GM19023 (cell line): ENCODE results near the gene TMX3.

ENCODE experiments used
- ATAC-seq: cut with Tn5 transposase; IDR thresholded peaks from one replicate; pipeline ENCODE4 v1.9.1; 2021; ENCODE audit warnings: mild to moderate bottlenecking, moderate library complexity; ENCODE audit not compliant: unreplicated experiment

Gene TMX3

GRCh38 chr18:68713131-68713530, 1.8 kb downstream of the TMX3 start:
- no peak for ATAC-seq

- no peak for ATAC-seq
Measured at GRCh38 chr18:68707646-68708045, 7.3 kb downstream of the TMX3 start.

- ATAC-seq: no peak
Measured at GRCh38 chr18:68705119-68705518, 9.8 kb downstream of the TMX3 start.

DNA sequence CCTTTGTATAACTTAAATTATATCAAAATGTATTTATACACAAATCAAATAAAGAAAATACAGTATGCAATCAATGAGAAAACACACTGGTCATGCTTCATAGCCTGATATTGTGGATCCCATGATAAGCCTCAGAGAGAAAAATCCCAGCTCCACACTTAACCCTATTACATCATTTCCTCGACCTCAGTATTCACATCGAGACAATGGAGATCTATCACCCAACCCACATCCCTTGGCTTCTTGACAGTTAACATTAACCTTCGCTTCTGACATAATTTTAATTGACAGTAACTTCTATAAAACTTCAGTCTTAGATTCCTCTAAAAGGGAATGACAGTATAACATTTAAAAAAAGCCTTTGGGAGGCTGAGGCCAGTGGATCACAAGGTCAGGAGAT, 11.6 kb downstream of the TMX3 start:
- no peak for ATAC-seq

GRCh38 chr18:68701353-68701752, 13.6 kb downstream of the TMX3 start:
- ATAC-seq: no peak

DNA sequence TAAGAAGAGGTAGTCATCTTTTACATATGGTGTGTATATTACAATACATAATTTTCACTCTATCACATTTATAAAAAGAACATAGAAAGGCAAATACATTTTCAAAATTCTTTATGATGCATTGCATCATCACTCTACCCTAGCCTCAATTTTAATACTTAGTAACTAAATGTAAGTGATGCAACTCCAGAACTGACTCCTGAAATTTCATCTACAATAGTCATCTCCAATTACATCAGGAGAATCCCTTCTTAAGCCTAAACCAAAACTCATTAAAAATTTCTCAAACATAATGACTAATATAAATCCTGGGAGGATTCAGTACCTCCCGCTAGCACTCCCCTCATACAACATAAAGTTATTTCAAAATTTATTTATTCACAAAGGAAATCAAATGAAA, 15.9 kb downstream of the TMX3 start:
- no peak for ATAC-seq

DNA sequence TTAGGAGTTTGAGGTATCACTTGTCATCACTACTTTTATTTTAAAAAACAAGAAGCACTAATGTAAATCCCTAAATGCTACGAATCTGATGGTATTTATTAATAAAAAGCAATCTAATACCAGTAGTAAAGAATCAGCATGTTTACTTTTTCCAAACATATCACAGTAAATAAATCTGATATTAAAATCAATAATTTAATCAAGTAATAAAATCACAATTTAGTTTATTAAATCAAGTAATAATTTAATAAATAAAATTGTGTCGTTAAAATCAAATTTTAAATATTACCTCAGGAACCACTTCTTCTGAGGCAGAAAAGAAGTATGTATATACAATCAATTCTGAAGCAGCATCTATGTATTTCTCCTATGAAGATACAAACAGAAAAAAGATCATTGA, 18.0 kb downstream of the TMX3 start:
- no peak for ATAC-seq

GRCh38 chr18:68694316-68694715, 20.6 kb downstream of the TMX3 start:
- ATAC-seq: no peak

DNA sequence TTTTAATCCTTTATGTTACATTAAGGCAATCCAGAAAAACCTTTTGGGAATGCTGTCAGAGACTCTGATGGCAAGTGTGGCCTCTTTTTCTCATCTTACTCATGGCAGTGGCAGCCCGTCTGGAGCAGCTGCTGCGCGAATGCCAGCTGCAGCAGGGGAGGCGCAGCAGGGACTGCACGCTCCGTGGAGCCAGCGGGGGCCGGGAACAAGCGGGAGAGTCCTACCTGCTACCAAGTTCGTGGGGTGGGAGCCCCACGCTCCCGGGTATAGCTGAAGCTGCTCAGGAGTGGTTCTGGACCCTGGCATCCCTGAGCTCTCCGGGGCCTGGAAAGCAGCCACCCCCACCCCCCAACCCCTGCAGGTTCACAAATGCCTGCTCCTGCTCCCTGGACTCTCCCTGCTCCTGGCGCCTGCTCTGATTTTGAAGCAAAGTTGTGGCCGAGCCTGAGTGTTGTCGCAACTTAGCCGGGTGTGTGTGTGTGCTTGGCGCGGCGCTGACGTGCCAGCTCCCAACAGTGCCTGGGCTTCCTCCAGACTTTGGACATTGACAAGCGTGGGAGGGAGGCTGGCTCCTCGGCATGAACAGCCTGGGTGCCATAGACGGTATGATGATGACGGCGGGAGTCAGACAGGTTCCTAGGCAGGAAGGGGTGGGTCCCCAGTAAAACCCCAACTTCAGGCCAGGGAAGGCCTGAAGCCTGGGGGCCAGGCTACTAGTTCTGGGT, 21.7 kb downstream of the TMX3 start:
- ATAC-seq: no peak

GRCh38 chr18:68679528-68679927, 35.4 kb downstream of the TMX3 start:
- no peak for ATAC-seq

DNA sequence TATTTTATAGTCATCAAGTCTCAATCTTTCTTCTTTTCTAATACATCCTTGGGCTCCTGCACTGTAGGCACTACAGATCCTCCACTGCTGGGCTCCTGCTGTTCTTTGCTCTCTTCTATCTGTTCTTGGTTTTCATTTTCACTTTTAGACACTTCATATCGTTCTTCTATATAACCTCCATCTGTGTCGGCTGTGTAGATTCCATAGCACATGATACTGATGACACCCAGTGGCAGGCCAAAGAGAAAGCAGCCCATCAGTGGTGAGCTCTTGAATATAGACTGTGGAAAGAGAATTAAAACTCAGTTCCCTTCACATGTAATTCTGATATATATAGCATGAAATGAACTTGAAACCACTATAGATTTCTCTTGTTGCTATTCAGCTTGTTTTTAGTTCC, 38.0 kb downstream of the TMX3 start:
- ATAC-seq: peak; percentile 90

GRCh38 chr18:68667121-68667520, 47.8 kb downstream of the TMX3 start:
- ATAC-seq: no peak

- ATAC-seq: no peak
Measured at GRCh38 chr18:68666381-68666780, 48.5 kb downstream of the TMX3 start.

GRCh38 chr18:68665628-68666027, 49.3 kb downstream of the TMX3 start:
- no peak for ATAC-seq

DNA sequence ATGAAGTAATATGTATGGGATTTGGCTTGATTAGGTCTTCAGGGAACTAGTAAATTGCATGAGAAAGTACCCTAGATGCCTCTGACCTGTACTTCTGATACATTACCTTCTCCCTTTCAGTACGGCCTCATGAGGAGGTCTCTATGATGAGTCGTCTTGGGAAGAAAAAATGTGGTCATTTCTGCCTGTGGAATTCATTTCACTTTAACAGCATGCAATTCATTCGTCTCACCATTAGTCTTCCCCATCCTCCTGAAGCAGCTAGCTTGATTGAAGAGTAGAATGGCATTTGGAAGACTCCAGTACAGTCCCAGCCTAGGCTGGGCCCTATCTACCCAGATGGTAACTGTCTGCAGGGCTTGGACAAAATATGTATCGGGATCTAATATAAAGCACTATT, 52.2 kb downstream of the TMX3 start:
- no peak for ATAC-seq

GRCh38 chr18:68660354-68661183, 54.3 kb downstream of the TMX3 start:
- no peak for ATAC-seq

- no peak for ATAC-seq
Measured at GRCh38 chr18:68648191-68648590, 66.7 kb downstream of the TMX3 start.

DNA sequence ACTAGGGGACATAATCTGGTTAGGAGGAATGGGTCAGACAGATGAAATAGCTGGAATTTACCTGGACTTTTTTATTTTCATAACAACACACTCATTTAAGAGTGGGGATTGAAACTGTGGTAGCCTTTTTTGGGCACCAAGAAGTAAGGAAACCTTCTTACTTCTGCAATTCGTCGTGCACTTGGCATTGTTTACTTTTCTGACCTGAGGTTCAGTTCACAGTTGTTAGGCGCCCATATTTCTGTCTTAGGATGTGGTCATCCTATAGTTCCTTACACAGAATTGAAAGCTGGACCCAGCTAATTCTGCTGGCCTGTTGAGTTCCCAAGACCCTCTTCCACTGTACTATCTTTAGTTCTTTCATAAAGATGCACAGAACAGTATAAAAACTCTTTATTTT, 72.9 kb downstream of the TMX3 start:
- no peak for ATAC-seq

DNA sequence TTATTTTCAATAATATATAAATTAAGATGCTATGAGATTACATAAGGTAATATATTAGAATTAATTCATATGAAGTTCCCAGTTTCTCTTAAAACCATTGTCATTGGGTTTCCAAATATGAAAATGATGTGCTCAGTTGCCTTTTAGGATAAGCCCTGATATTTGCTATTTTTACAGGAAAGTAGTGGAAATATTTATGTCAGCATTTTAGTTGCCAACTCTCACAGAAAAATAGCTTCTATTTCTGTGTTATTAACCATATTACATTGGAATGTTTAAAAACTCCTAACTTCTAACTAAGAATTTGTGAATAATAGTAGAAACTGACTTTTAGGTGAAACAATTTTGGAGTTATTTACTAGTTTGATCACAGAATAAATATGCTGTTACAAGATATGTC, 74.0 kb downstream of the TMX3 start:
- no peak for ATAC-seq

GRCh38 chr18:68638613-68639012, 76.3 kb downstream of the TMX3 start:
- ATAC-seq: no peak

DNA sequence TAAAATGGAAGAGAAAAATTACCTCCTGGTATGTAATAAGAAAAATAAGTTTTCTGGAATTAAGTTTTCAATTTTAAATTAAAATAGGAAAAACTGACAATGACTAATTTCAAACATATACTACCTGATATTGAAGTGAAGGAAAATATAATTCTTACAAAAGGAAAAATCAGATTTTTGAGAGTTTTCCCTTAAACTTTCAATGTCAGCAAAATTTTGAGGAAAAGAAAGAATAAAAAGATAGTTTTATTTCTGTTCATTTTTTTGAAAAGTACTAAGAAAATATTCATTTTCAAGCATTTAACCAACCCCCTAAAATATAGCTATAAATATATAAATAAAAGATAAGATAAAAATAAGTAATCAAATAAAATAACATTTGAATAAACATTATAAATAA, 87.1 kb downstream of the TMX3 start:
- ATAC-seq: no peak
